Esophagus muscularis mucosa (tissue), 4 donors: ENCODE data around the gene ASB2. TPM values are rescaled to one million over a fixed set of nuclear protein-coding genes. Genes with fewer than 3 reads are reported as not detected.

Source experiments
- DNase-seq: peaks from one replicate; pipeline ENCODE4 v3.0.0-alpha.2; 2017; ENCODE audit errors: extremely low spot score
- H3K27ac ChIP-seq, 4 donors: fragments of 200-600 bp; sonication (generic); replicated peaks in 1 of 4; 1 replicate in 3 of 4; 2 replicates in 1 of 4; pipeline ENCODE4 v1.5.1; 2016 to 2019; ENCODE audit warnings: mild to moderate bottlenecking in 1 of 4
- H3K27me3 ChIP-seq, 4 donors: fragments of 200-600 bp; sonication (generic); one replicate each; pipeline versions ENCODE4 v1.5.1 to v1.6.0; 2016 to 2019
- H3K36me3 ChIP-seq, 4 donors: fragments of 200-600 bp; sonication (generic); one replicate each; pipeline ENCODE4 v1.5.1; 2016 to 2019
- H3K4me1 ChIP-seq, 4 donors: fragments of 200-600 bp; sonication (generic); one replicate each; pipeline ENCODE4 v1.5.1; 2016 to 2019
- H3K4me3 ChIP-seq, 4 donors: fragments of 200-600 bp; sonication (generic); 1 replicate in 2 of 4; 2 replicates in 2 of 4; pipeline ENCODE4 v1.5.1; 2016 to 2019; ENCODE audit warnings: mild to moderate bottlenecking in 4 of 4, moderate library complexity in 1 of 4
- H3K9me3 ChIP-seq, 4 donors: fragments of 200-600 bp; sonication (generic); 1 replicate in 3 of 4; 2 replicates in 1 of 4; pipeline ENCODE4 v1.5.1; 2016 to 2019
- CTCF ChIP-seq, 3 experiments: fragments of 200-600 bp in 2 of 3; fragments of 450-650 bp in 1 of 3; sonication (generic) in 2 of 3; IDR thresholded peaks; one replicate each; pipeline ENCODE4 v1.5.1; 2017 to 2019; ENCODE audit warnings: antibody characterized with exemption in 3 of 3, mild to moderate bottlenecking in 2 of 3, moderate library complexity in 1 of 3
- EP300 ChIP-seq: sonication (generic); formaldehyde crosslinking; IDR thresholded peaks from one replicate; pipeline ENCODE4 v1.6.1; 2017; ENCODE audit warnings: antibody characterized with exemption
- POLR2A ChIP-seq: fragments of 450-650 bp; IDR thresholded peaks from one replicate; pipeline ENCODE4 v1.6.1; 2017; ENCODE audit warnings: antibody characterized with exemption, moderate library complexity, mild to moderate bottlenecking, low read depth
- POLR2AphosphoS5 ChIP-seq, 2 donors: sonication (generic); formaldehyde crosslinking; IDR thresholded peaks; one replicate each; pipeline ENCODE4 v1.6.1; 2017; ENCODE audit warnings: antibody characterized with exemption in 2 of 2
- WGBS: methylation state at CpG from one replicate; pipeline ENCODE4 v1.1.5; 2018; 5-methylcytosine and 5-hydroxymethylcytosine counted together
- intact Hi-C: fragments of 100-400 bp; cut with DNase I; formaldehyde crosslinking; loops from one replicate; pipeline ENCODE4 v1.15.1; 2023
- total RNA-seq, 4 donors: library from RNA; depleted of rRNA; stranded (reverse); fragments of >200 nt; gene quantifications; one replicate each; pipeline versions ENCODE4 v1.1.0 to v1.2.1, GENCODE V29; 2016

Gene ASB2
- total RNA-seq, 4 donors from 2014 or later = 53.5 to 164 (median 105) TPM

GRCh38 chr14:93909429-93910128 lies 66.8 kb downstream of the ASB2 start:
- Histone ChIP-seq H3K4me1 (peaks cover 0 to 6% (median 0%) of the 10 kb centered on the region in 4 donors), H3K9me3 (peaks cover 0 to 5% (median 0%) of the 10 kb centered on the region in 4 donors), H3K27me3 (no peaks in the 10 kb centered on the region), H3K27ac (no peak overlapping the region), H3K4me3 (no peak overlapping the region), H3K36me3 (no peaks in the 10 kb centered on the region)
- 76% methylated on average over 4 of the region's 5 CpGs for WGBS
- TF ChIP-seq POLR2A (no peak), CTCF (IDR thresholded peaks at IDR 0.05) (no peak), EP300 (no peak), POLR2AphosphoS5 (IDR thresholded peaks at IDR 0.05) (no peak)
- intact Hi-C loops = loop anchor here (5.0 kb wide), 1 partner anchor 257 kb away; no protein-coding TSS in a partner anchor
- DNase-seq = no peak

GRCh38 chr14:93906341-93907329 lies 69.7 kb downstream of the ASB2 start:
- no peak for DNase-seq
- Histone ChIP-seq H3K4me3 (no peak overlapping the region), H3K27me3 (peaks cover 0 to 14% (median 0%) of the 10 kb centered on the region in 4 donors), H3K27ac (no peak overlapping the region), H3K4me1 (peaks cover 0 to 6% (median 0%) of the 10 kb centered on the region in 4 donors), H3K36me3 (no peaks in the 10 kb centered on the region), H3K9me3 (no peaks in the 10 kb centered on the region)
- 51% methylated on average over 15 of the region's 15 CpGs for WGBS
- intact Hi-C loops = loop anchor here (5.0 kb wide), 1 partner anchor 254 kb away; no protein-coding TSS in a partner anchor
- TF ChIP-seq CTCF (IDR thresholded peaks at IDR 0.05) (peak; percentile 65 to 82 (median 69)), POLR2AphosphoS5 (IDR thresholded peaks at IDR 0.05) (no peak), POLR2A (no peak), EP300 (no peak)

DNA sequence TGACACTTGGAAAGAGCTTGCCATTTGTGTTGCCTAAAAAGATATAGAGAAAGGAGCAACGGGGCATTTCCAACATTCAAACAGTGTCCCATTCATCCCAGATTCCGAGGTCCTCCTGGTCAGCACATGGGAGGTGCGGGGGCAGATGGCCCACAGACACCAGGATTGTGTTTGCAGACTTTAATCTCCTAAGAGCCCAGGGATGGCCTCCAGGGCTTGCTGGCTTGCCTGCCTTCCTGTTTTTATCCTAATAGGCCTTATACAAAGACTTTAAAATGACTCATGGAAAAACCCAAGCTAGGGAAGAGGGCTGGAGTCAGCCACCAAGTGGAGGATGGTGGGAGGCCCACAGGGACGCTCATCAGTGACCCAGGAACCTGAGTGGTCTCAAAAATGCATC lies 70.7 kb downstream of the ASB2 start:
- no peak for TF ChIP-seq EP300
- TF ChIP-seq POLR2A = no peak
- no peak for TF ChIP-seq CTCF (IDR thresholded peaks at IDR 0.05)
- no peak for TF ChIP-seq POLR2AphosphoS5 (IDR thresholded peaks at IDR 0.05)
- WGBS = 70% methylated on average over 4 of the region's 4 CpGs
- H3K36me3 ChIP-seq = no peaks in the 10 kb centered on the region
- intact Hi-C loops = loop anchor here (5.0 kb wide), 1 partner anchor 253 kb away; no protein-coding TSS in a partner anchor
- no peak for DNase-seq
- no peaks in the 10 kb centered on the region for H3K9me3 ChIP-seq
- no peak overlapping the region for H3K27ac ChIP-seq
- H3K27me3 ChIP-seq = peaks cover 0 to 14% (median 0%) of the 10 kb centered on the region in 4 donors
- peaks cover 0 to 6% (median 0%) of the 10 kb centered on the region in 4 donors for H3K4me1 ChIP-seq
- H3K4me3 ChIP-seq = no peak overlapping the region

DNA sequence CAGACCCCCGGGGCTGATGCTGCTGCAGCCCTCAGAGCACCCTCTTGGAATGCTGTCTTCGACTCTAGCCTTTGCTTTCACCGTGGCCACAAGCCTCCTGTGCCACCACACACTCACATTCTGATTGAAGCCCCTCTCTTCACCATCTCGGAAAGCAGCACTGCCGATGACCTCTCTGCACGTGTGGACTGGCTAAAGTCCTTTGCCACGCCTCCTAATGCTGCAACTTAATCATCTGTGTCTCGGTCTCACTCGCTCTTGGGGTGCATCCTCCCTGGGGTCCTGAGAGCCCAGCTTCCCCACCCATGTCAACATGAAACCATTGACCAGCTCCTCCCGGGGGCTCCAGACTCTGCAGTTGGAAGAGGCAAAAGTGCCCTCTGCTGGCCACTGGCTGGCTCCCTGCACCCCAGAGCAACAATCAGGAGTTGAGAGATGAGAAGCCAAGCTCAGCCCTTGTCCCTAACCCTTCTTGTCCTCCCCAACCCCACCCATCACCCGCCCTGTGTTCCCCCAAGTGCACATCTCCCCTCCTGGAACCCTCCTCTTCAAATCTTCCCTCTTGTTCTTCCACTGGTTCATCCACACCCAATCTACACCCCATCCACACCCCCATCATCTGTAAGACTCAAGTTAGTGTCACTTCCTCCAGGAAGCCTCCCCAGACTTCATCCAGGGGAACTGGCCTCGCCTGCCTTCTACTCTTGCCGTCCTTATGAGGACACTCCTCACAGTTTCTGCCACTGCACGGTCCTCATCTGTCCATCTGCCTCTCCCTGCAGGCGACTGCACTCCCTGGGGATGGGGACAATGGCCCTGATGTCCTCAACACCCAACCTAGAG lies 72.8 kb downstream of the ASB2 start:
- Histone ChIP-seq H3K36me3 (no peaks in the 10 kb centered on the region), H3K9me3 (no peaks in the 10 kb centered on the region), H3K27ac (no peak overlapping the region), H3K4me1 (peaks cover 0 to 6% (median 0%) of the 10 kb centered on the region in 4 donors), H3K4me3 (no peak overlapping the region), H3K27me3 (peaks cover 0 to 14% (median 0%) of the 10 kb centered on the region in 4 donors)
- 60% methylated on average over 11 of the region's 15 CpGs for WGBS
- no peak for DNase-seq
- intact Hi-C loops = no loop called here
- TF ChIP-seq CTCF (IDR thresholded peaks at IDR 0.05) (peak; percentile 19 to 47 (median 24)), POLR2A (no peak), POLR2AphosphoS5 (IDR thresholded peaks at IDR 0.05) (no peak), EP300 (no peak)
